Endometrial microvascular endothelial cells (primary cell): ENCODE measurements around the gene RIF1. TPM values are rescaled to one million over a fixed set of nuclear protein-coding genes. Genes with fewer than 3 reads are reported as not detected.

Experiments used
- in situ Hi-C: cut with HindIII; loops from 2 replicates; pipeline ENCODE4 v1.10.0; 2017; ENCODE audit warnings: low sequenced_read_pairs, low pct_unique_long_range_greater_than_20kb; ENCODE audit errors: inconsistent ontology term
- total RNA-seq: library from RNA; depleted of rRNA; stranded (reverse); fragments of >200 nt; gene quantifications from one replicate; pipeline ENCODE4 v1.2.3, GENCODE V29; 2015; ENCODE audit errors: inconsistent ontology term

RIF1 gene
- total RNA-seq, 1 donor from 2014 or later = 26.6 TPM

DNA sequence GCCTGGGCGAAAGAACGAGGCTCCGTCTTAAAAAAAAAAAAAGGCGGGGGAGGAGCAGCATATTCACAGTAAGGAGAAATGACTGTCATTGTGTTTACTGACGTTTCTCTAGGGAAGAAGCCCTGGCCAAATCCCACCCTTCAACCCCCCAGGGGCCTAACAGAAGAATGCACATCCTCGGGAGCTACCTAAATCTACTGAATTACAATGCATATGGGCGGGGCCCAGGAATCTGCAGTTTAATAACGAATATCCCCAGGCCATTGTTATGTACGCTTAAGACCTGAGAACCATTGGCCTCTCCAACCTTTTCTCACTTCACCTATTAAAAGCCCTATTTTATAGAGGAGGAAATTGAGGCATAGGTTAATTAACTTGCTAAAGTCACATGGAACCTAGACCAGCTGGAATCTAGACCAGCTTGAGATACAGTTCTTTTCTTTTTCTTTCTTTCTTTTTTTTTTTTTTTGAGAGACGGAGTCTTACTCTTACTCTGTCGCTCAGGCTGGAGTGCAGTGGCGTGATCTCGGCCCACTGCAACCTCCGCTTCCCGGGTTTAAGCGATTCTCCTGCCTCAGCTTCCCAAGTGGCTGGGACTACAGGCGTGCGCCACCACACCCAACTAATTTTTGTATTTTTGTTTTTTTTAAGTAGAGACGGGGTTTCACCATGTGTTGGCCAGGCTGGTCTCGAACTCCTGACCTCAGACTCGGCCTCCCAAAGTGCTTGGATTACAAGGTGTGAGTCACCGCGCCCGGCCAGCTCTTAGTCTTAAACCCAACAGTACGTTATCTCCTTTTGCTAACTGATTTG, 708 bp upstream of the RIF1 start:
- in situ Hi-C loops = loop anchor here (25.0 kb wide), 1 partner anchor 122 kb away; the partner anchor contains the start of gene NMI

DNA sequence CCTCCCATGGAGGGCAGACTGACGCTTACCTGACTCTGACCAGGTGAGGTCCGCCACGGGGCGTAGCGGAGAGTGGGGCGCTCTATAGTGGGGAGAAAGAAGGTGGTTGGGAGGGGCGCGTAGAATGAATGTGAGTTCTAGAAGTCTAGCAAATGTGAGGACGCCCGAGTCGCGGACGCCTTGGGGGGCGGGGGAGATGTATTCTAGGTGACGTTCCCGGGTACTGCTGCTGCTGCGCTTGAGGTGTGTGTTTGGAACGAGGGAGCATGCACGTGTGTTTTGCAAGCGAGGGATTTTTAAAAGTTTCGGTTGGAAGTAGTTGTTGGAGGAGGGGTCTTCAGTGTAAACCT, 758 bp downstream of the RIF1 start:
- in situ Hi-C loops = loop anchor here (25.0 kb wide), 1 partner anchor 123 kb away; the partner anchor contains the start of gene NMI

DNA sequence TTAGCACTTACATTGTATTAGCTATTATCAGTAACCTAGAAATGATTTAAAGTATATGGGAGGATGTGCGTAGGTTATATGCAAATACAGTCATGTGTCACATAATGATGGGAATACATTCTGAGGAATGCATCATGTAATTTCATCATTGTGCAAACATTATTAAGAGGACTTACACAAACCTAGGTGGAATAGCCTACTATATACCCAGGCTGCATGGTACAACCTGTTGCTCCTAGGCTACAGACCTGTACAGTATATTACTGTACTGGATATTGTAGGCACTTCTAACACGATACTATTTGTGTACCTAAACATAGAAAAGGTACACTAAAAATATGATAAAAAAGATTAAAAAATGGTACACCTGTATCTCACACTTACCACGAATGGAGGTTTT, 7.9 kb downstream of the RIF1 start:
- in situ Hi-C loops = loop anchor here (25.0 kb wide), 1 partner anchor 130 kb away; the partner anchor contains the start of gene NMI

DNA sequence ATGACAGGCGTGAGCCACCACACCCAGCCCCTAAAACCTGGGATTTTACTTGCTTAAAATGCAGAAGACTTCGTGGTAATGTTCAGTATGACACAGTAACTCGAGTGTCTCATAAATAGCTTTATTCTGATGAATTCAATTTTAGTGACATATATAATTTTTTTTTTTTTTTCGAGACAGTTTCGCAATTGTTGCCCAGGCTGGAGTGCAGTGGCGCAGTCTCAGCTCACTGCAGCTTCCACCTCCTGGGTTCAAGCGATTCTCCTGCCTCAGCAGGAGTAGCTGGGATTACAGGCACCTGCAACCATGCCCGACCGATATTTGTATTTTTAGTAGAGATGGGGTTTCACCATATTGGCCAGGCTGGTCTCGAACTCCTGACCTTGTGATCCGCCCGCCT, 12.0 kb downstream of the RIF1 start:
- in situ Hi-C loops = loop anchor here (25.0 kb wide), 1 partner anchor 134 kb away; the partner anchor contains the start of gene NMI

DNA sequence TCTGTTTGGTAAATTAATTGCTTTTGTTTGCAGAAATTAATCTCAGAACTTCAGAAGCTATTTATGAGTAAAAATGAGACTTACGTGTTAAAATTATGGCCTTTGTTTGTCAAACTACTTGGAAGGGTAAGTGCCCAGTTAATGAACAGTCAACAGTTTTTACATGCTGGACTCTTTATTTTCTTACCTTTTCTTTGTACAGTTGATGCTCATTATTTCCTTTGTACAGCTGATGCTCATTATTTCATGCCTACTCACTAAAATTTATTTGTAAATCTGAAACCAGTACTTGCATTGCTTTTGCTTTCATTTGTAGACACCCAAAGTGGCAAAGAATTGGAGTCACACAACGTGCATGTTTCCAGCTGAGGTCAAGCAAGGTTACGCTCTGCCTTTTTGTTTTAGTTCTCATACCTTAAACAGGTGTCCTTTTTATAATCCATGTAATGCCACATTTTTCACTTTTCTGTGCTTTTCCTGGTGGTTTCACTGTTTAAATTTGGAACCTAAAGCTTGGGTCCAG, 13.3 kb downstream of the RIF1 start:
- in situ Hi-C loops = loop anchor here (25.0 kb wide), 1 partner anchor 136 kb away; the partner anchor contains the start of gene NMI

DNA sequence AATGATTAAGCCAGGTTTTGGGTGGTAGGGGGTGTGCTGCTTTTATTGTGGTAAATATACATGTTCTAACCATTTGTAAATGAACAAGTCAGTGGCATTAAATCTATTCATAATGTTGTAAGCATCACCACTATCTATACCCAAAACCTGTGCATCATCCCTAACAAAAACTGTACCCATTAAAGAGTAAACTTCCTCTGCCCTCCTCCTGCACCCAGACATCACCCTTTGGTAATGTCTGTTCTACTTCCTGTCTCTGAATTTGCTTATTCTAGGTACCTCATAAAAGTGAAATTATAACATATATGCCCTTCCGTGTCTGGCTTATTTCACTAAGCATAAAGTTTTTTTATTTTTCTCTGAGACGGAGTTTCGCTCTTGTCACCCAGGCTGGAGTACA, 14.1 kb downstream of the RIF1 start:
- in situ Hi-C loops = loop anchor here (25.0 kb wide), 1 partner anchor 136 kb away; the partner anchor contains the start of gene NMI

DNA sequence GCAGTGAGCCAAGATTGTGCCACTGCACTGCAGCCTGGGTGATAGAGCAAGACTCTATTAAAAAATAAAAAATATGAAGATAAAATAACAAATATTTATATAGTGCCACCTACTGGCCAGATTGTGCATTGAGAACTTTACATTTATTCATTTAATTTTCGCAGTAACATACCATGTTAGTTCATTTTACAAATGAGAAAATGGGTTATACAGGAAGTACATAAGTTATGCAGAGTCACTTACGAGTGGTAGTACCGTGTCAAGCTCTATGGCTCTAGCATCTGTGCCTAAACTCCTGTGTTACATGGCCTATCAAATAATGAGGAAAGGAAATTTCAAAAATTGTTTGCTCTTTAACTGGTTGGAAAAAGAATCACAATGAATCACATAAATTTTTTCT, 27.9 kb downstream of the RIF1 start:
- in situ Hi-C loops = no loop called here

DNA sequence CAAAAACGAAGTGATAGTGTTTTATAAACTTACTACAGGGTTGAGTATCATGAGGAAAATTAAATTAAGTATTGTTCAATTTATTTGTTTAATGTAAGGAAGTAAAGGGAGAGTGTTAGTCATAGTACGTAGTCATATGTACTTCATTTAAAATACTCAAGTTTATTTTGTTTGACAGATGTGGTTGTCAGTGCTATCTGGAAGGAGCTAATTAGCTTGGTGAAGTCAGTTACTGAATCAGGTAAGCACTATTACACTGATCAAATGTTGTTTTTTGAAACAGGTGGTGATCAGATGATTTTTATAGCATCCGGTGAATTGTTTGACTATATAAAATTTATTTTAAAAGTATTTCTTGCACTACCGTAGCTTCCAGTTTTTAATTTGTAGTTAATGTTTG, 28.8 kb downstream of the RIF1 start:
- in situ Hi-C loops = no loop called here

DNA sequence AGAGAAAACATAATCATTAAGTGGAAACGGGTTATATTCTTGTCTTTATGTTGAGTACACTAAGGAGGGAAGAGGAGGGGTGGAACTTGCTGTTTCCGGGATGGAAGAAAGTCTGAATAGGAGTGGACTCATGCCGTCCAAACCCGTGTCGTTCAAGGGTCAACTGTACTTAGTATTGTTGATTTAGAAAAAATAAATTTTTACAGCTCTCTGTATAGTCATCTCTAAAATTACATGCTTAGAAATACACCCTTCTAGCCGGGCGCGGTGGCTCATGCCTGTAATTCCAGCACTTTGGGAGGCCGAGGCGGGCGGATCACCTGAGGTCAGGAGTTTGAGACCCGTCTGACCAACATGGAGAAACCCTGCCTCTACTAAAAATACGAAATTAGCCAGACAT, 29.4 kb downstream of the RIF1 start:
- in situ Hi-C loops = no loop called here

DNA sequence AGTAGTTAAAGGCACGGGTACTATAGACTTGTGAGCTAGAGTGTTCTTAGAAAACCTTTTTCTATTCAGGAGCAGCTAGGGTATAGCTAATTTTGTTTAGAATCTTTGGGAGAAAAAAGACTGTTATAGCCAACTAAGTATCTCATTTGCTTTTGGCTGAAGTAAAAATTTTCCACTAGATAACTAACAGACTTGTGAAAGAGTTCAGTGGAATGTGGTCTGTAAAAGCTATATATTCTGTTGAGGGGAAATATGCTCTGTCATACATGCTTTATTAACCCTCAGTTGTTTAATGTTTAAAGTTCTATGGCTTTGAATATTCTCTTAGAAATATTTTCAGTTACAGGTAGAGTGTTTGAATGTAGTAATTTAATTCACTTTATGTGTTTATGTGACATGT, 49.7 kb downstream of the RIF1 start:
- in situ Hi-C loops = no loop called here

DNA sequence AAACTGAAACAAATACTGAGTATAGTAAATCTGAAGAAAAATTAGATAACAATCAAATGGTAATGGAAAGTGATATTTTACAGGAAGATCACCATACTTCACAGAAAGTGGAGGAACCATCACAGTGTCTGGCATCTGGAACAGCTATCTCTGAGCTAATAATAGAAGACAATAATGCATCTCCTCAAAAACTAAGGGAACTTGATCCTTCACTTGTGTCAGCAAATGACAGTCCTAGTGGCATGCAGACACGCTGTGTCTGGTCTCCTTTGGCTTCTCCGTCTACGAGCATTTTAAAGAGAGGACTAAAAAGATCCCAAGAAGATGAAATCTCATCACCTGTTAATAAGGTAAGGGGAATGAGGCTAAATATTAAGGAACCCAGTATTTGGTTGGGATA, 56.1 kb downstream of the RIF1 start:
- in situ Hi-C loops = no loop called here

DNA sequence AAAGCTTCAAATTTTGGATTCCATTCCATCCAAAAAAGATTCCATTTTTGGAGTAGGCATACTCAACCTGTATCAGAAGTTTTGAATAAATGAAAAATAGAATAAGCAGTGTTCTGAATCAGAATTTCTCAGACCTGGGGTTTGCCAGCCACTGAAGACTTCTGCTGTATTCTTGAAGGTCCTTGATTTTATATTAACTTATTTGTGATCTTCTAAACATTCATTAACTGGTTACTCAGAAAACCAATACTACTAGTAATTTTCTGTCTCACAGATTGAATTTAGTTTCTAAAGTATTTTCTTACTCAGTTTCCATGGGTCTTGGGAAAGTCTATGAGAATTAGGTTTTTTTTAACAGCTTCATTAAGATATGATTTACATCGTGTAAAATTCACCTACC, 60.9 kb downstream of the RIF1 start:
- in situ Hi-C loops = no loop called here

DNA sequence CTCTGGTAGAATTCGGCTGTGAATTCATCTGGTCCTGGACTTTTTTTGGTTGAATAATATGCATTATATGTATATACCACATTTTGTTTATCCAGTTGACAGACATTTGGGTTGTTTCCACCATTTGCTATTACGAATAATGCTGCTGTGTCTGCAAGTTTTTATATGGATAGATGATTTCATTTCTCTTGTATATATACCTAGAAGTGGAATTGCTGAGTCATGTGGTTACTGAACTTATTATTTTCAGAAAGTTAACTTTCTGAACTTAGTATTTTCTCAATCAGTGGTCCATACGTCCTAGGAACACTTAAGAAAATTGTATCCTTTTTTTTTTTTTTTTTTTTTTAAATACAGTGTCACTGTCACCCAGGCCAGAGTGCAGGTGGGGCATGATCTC, 63.3 kb downstream of the RIF1 start:
- in situ Hi-C loops = no loop called here

DNA sequence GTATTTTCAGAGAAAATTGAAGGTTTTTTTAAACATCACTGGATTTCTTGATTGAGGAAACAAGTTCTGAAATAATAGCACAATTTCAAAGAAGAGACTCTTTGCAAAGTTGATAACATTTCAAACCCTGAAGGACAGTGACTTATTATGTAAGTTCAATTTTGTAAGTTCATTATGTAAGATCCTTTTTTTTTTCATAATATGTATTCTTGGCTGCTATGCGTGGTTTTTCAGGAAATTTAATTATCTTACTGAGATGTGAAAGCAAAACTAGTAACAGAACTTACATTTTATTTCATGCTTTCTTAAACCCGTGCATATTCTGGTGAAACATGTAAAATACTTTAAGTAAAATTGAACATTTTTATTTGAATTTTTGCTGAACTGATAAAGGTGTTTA, 65.4 kb downstream of the RIF1 start:
- in situ Hi-C loops = no loop called here

DNA sequence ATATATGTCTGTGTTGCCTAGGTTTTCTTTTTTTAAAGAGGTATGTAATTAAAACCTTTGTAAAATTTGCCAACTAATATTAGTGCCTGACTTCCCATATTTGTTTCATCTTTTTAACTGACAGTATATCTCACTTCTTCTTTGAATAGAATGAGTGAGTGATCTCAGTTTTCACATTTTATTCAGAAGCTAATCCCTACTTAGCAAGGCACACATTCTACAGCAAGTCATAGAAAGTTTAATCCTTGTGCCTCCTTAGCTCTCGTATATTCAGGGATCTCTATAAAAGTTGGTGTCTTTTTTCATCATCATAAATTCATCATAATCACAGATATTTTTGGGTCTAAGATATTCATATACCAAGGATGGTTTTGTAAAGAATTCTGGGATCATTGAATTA, 66.6 kb downstream of the RIF1 start:
- in situ Hi-C loops = no loop called here

DNA sequence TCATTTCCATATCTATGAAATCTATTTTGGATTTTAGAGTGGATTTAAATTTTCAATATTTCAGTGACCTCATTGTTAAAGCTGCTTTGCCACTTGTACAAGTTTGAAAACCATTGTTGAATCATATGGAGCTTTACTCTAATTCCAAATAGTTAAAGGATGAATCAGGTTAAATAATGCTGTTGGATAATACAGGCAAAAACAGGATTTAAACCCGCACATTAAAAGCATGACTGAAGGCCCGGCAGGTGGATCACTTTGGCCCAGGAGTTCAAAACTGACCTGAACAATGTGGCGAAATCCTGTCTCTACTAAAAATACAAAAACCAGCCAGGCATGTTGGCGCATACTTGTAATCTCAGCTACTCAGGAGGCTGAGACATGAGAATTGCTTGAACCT, 68.3 kb downstream of the RIF1 start:
- in situ Hi-C loops = no loop called here

DNA sequence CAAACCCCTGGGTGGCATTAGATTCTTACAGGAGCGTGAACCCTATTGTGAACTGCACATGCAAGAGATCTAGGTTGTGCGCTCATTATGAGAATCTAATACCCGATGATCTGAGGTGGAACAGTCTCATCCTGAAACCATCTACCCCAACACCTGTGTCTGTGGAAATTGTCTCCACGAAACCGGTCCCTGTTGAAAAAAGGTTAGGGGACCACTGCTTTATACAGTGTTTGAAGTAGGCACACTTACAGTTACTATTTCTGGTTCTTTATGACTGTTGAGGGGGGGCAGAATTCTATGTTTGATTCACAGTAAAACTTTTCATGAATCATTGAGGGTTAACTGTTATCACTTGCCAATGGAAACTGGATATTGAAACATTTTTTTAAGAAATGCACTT, 72.0 kb downstream of the RIF1 start:
- in situ Hi-C loops = no loop called here

DNA sequence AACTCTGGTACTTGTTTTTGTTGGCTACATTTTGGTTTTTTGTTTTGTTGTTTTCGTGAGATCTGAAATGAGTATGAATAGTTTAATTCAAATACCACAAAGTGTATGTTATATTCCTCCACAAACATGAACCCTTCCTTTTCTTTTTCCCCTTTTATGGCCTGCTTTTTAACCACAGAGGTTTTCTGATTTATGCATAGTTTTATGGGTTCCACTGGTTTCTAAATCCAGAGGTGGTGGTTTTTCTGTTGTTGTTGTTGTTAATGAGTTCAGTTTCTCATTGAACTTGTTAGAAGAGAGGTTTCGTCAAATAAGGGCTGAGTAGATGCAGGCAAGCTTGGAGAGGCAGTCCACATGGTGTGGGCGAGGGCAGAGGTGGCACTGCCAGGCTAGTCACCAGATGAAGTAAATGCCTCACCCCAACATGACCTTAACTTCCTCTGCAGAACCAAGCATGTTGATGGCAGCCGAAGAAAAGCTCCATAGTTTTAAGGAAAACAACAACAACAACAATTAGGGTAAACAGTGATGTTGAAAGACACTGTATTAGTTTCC, 72.5 kb downstream of the RIF1 start:
- in situ Hi-C loops = no loop called here

DNA sequence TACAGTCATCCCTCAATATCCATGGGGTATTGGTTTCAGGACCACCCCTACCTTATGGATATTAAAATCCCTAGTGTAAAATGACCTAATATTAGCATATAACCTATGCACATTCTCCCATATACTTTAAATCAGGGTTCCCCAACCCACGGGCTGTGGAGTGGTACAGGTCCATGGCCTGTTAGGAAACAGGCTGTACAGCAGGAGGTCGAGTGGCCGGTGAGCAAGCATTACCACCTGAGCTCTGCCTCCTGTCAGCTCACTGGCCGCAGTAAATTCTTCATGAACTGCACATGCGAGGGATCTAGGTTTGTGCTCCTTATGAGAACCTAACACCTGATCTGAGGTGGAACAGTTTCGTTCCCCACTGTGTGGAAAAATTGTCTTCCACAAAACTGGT, 73.8 kb downstream of the RIF1 start:
- in situ Hi-C loops = no loop called here

DNA sequence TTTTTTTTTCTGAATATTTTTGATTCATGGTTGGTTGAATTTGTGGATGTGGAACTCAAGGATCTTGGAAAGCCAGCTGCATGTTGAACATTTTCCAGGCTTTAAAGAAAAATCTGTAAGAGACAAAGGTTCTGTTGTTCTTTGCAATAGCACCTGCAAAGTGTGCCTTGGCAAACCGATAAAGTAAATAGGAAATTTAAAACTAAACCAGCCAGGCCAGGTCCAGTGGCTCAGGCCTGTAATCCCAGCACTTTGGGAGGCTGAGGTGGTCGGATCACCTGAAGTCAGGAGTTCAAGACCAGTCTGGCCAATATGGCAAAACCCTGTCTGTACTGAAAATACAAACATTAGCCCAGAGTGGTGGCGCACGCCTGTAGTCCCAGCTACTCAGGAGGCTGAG, 74.4 kb downstream of the RIF1 start:
- in situ Hi-C loops = no loop called here
